GM12878 (cell line): Measurements from ENCODE around the gene CYB5A. TPM values are rescaled to one million over a fixed set of nuclear protein-coding genes. Genes with fewer than 3 reads are reported as not detected.

ENCODE experiments used
- ATAC-seq: fragments of 200-7000 bp; cut with Tn5 transposase; 3 replicates; pipeline ENCODE4 v1.9.1; 2020; ENCODE audit warnings: mild to moderate bottlenecking, moderate library complexity
- BruUV-seq: library from RNA; stranded (reverse); fragments of 400-500 nt; replicated peaks from 2 replicates; lab custom pipeline; 2021; lab: Mats Ljungman, UMichigan
- CTCF ChIA-PET: fragments of 300-600 bp; sonication (Branson Sonifier 250); formaldehyde crosslinking; extraction: SDS; loops from one replicate; lab custom pipeline; 2021; ENCODE audit warnings: inconsistent platforms; lab: Yijun Ruan, JAX
- POLR2A ChIA-PET: fragments of 350-600 bp; formaldehyde crosslinking; extraction: SDS; loops from one replicate; lab custom pipeline; 2021; ENCODE audit warnings: inconsistent platforms; lab: Charles Lee
- RAD21 ChIA-PET: fragments of 300-600 bp; sonication (Branson Sonifier 250); formaldehyde crosslinking; loops from one replicate; lab custom pipeline; 2023; ENCODE audit warnings: antibody characterized with exemption; ENCODE audit not compliant: unreplicated experiment; lab: Charles Lee
- SMC1A ChIA-PET: fragments of 300-600 bp; sonication (Branson Sonifier 250); formaldehyde crosslinking; loops from one replicate; lab custom pipeline; 2023; ENCODE audit not compliant: unreplicated experiment, uncharacterized antibody; lab: Charles Lee
- DNase-seq: peaks from one replicate; pipeline ENCODE4 v3.0.0-alpha.2; 2011; ENCODE audit warnings: low read depth, low spot score
- FAIRE-seq: peaks from 3 replicates; lab custom pipeline; 2011; peaks lifted over from hg19 to GRCh38; lab: Jason Lieb, UNC
- H2AFZ ChIP-seq: 2 replicates; pipeline ENCODE4 v1.6.0; 2011; ENCODE audit warnings: low read depth, low read length, control low read depth; ENCODE audit not compliant: control insufficient read depth
- H3K27ac ChIP-seq: 2 replicates; pipeline ENCODE4 v1.5.1; 2011; ENCODE audit warnings: control low read depth; ENCODE audit not compliant: control insufficient read depth, insufficient read depth
- H3K27me3 ChIP-seq, 2 experiments: replicated peaks in 1 of 2; 2 replicates each; pipeline versions ENCODE4 v1.6.0 to v1.6.1; 2011; ENCODE audit warnings: low read length in 1 of 2; ENCODE audit not compliant: control insufficient read depth in 2 of 2, insufficient read depth in 2 of 2
- H3K36me3 ChIP-seq, 2 experiments: 2 replicates each; pipeline ENCODE4 v1.5.1; 2011; ENCODE audit warnings: low read length in 1 of 2; ENCODE audit not compliant: control insufficient read depth in 2 of 2, insufficient read depth in 2 of 2
- H3K4me1 ChIP-seq: 2 replicates; pipeline ENCODE4 v1.6.1; 2011; ENCODE audit warnings: mild to moderate bottlenecking, low read length, moderate library complexity, mixed read lengths; ENCODE audit not compliant: control insufficient read depth, insufficient read depth
- H3K4me2 ChIP-seq: 2 replicates; pipeline ENCODE4 v1.6.0; 2011; ENCODE audit warnings: control low read depth; ENCODE audit not compliant: control insufficient read depth, insufficient read depth
- H3K4me3 ChIP-seq: fragments of 200-600 bp; sonication (generic); 2 replicates; pipeline ENCODE4 v1.5.1; 2016
- H3K79me2 ChIP-seq: 2 replicates; pipeline ENCODE4 v1.6.0; 2011; ENCODE audit warnings: low read length; ENCODE audit not compliant: control insufficient read depth, insufficient read depth
- H3K9ac ChIP-seq: 2 replicates; pipeline ENCODE4 v1.8.0; 2011; ENCODE audit warnings: low read length, control low read depth, mixed read lengths; ENCODE audit not compliant: control insufficient read depth, insufficient read depth
- H3K9me3 ChIP-seq: replicated peaks from 3 replicates; pipeline ENCODE4 v1.5.1; 2011; ENCODE audit warnings: mild to moderate bottlenecking, low read length; ENCODE audit not compliant: control insufficient read depth, insufficient read depth
- H4K20me1 ChIP-seq: 2 replicates; pipeline ENCODE4 v1.6.0; 2011; ENCODE audit not compliant: control insufficient read depth, insufficient read depth
- BCL11A ChIP-seq: IDR thresholded peaks from 2 replicates; pipeline ENCODE4 v1.6.1; 2011; ENCODE audit warnings: low read depth, low read length
- EGR1 ChIP-seq, 2 experiments: IDR thresholded peaks; 1 replicate in 1 of 2; 2 replicates in 1 of 2; pipeline ENCODE4 v1.6.1; 2011 to 2012; ENCODE audit warnings: low read depth in 2 of 2, low read length in 2 of 2, borderline replicate concordance in 1 of 2, mild to moderate bottlenecking in 1 of 2, moderate library complexity in 1 of 2
- KDM1A ChIP-seq: fragments of 200-600 bp; sonication (generic); IDR thresholded peaks from 2 replicates; pipeline ENCODE4 v1.6.1; 2016; ENCODE audit warnings: borderline replicate concordance
- MEF2A ChIP-seq: IDR thresholded peaks from 2 replicates; pipeline ENCODE4 v1.6.1; 2011; ENCODE audit warnings: low read depth, mild to moderate bottlenecking, low read length, moderate library complexity; ENCODE audit not compliant: insufficient read depth
- MTA3 ChIP-seq: IDR thresholded peaks from 2 replicates; pipeline ENCODE4 v1.6.1; 2012; ENCODE audit warnings: low read length, inconsistent platforms, borderline replicate concordance
- NR2F1 ChIP-seq: fragments of 450-650 bp; conservative IDR thresholded peaks from 2 replicates; pipeline ENCODE4 v1.6.1; 2017; ENCODE audit warnings: mild to moderate bottlenecking
- RAD51 ChIP-seq: fragments of 450-650 bp; IDR thresholded peaks from 2 replicates; pipeline ENCODE4 v1.6.1; 2016; ENCODE audit warnings: moderate library complexity, mild to moderate bottlenecking, inconsistent platforms
- ZNF622 ChIP-seq: fragments of 450-650 bp; IDR thresholded peaks from 2 replicates; pipeline ENCODE4 v1.6.1; 2017; ENCODE audit warnings: mild to moderate bottlenecking, inconsistent platforms
- WGBS: methylation state at CpG from one replicate; pipeline ENCODE4 v1.1.6; 2016; ENCODE audit warnings: low lambda C conversion rate; ENCODE audit not compliant: insufficient replicate concordance, insufficient coverage; ENCODE audit errors: missing lambda C conversion rate; 5-methylcytosine and 5-hydroxymethylcytosine counted together
- in situ Hi-C: fragments of 300-500 bp; cut with MboI; formaldehyde crosslinking; loops from 9 replicates; pipeline ENCODE4 v1.14.3; 2018; ENCODE audit warnings: mixed read lengths
- intact Hi-C: fragments of 100-400 bp; cut with micrococcal nuclease; formaldehyde crosslinking; loops from one replicate; pipeline ENCODE4 v1.14.2; 2022; ENCODE audit not compliant: unreplicated experiment
- polyA plus RNA-seq, 11 experiments: library from polyadenylated mRNA; depleted of rRNA in 4 of 11; unstranded in 6 of 11; stranded (reverse) in 5 of 11; fragments of >200 nt; fragmentation: Nextera tagmentation in 4 of 11; fragmentation: Illumina TruSeq in 1 of 11; extraction: Ambion mirVana in 4 of 11; extraction: Trizol in 1 of 11; gene quantifications; 1 replicate in 1 of 11; 2 replicates in 10 of 11; pipeline versions ENCODE4 v1.2.1 to v1.2.3, GENCODE V29; 2011 to 2016; ENCODE audit warnings: inconsistent platforms in 2 of 11, missing spikeins in 2 of 11, low read depth in 1 of 11
- total RNA-seq, 4 experiments: library from RNA; depleted of rRNA in 3 of 4; stranded (reverse); fragments of >200 nt in 3 of 4; fragmentation: Illumina TruSeq in 1 of 4; extraction: Trizol in 1 of 4; gene quantifications; 2 replicates each; pipeline versions ENCODE4 v1.2.1 to v1.2.3, GENCODE V29; 2013 to 2021
- TF ChIP-seq, protein P1 (sequence below): fragments of 450-650 bp; formaldehyde crosslinking; IDR thresholded peaks from 2 replicates; pipeline ENCODE4 v1.5.0; 2022; ENCODE audit warnings: mild to moderate bottlenecking, missing genetic modification characterization
- TF ChIP-seq, protein P2 (sequence below): IDR thresholded peaks from 2 replicates; pipeline ENCODE4 v1.6.1; 2012; ENCODE audit warnings: mild to moderate bottlenecking, low read depth, low read length

The CYB5A gene
- total and polyA plus RNA-seq, 10 of the 15 experiments (the other 5 are each of a cell fraction or from before 2014, with no cell fraction given) = 60.2 to 129 (median 103) TPM

DNA sequence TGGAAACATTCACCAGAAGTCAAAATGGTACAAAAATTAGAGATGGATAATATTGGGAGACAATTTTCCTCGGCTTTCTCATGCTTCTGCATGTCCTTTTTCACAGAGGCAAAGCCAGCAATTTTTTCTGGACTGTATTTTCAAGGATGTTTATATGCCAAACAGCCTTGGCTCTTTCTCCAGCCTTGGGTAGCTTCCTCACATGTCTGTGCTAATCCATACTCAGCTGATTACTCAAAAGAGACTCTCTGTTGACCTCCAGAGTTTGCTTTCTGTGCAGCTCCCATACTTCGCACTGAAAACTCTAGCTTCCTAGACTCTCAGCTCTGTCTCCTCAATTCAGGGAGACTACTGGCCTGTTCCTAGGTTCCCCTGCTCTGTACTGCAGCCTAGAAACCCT, 34.5 kb upstream of the CYB5A start:
- in situ Hi-C loops (no loop called here), intact Hi-C loops (no loop called here)
- Histone ChIP-seq H3K79me2 (no peaks in the 10 kb centered on the region), H2AFZ (no peak overlapping the region), H4K20me1 (no peaks in the 10 kb centered on the region), H3K4me3 (no peak overlapping the region), H3K4me1 (no peaks in the 10 kb centered on the region), H3K9ac (no peak overlapping the region), H3K4me2 (no peak overlapping the region), H3K27ac (no peak overlapping the region), H3K9me3 (no peaks in the 10 kb centered on the region), H3K27me3 (no peaks in the 10 kb centered on the region; a peak in 1 of 4 replicates), H3K36me3 (no peaks in the 10 kb centered on the region)
- FAIRE-seq (no peak), ATAC-seq (no peak), DNase-seq (no peak)
- WGBS = 35% methylated on average over 2 of the region's 2 CpGs
- ChIA-PET RAD21 (no interaction called here), CTCF (no interaction called here), POLR2A (no interaction called here), SMC1A (interaction anchor here (1.1 kb wide), 1 partner anchor 86 kb away, joined by 3 read pairs; no protein-coding TSS in a partner anchor)
- TF ChIP-seq EGR1 (IDR thresholded peaks at IDR 0.05; ENCODE audit: borderline replicate concordance in 1 of 2, low read depth in 2 of 2, low read length in 2 of 2) = no peak
- TF ChIP-seq, protein P1, sequence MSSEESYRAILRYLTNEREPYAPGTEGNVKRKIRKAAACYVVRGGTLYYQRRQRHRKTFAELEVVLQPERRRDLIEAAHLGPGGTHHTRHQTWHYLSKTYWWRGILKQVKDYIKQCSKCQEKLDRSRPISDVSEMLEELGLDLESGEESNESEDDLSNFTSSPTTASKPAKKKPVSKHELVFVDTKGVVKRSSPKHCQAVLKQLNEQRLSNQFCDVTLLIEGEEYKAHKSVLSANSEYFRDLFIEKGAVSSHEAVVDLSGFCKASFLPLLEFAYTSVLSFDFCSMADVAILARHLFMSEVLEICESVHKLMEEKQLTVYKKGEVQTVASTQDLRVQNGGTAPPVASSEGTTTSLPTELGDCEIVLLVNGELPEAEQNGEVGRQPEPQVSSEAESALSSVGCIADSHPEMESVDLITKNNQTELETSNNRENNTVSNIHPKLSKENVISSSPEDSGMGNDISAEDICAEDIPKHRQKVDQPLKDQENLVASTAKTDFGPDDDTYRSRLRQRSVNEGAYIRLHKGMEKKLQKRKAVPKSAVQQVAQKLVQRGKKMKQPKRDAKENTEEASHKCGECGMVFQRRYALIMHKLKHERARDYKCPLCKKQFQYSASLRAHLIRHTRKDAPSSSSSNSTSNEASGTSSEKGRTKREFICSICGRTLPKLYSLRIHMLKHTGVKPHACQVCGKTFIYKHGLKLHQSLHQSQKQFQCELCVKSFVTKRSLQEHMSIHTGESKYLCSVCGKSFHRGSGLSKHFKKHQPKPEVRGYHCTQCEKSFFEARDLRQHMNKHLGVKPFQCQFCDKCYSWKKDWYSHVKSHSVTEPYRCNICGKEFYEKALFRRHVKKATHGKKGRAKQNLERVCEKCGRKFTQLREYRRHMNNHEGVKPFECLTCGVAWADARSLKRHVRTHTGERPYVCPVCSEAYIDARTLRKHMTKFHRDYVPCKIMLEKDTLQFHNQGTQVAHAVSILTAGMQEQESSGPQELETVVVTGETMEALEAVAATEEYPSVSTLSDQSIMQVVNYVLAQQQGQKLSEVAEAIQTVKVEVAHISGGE (CRISPR knock-in tag) = no peak
- TF ChIP-seq RAD51 = no peak
- TF ChIP-seq, protein P2, sequence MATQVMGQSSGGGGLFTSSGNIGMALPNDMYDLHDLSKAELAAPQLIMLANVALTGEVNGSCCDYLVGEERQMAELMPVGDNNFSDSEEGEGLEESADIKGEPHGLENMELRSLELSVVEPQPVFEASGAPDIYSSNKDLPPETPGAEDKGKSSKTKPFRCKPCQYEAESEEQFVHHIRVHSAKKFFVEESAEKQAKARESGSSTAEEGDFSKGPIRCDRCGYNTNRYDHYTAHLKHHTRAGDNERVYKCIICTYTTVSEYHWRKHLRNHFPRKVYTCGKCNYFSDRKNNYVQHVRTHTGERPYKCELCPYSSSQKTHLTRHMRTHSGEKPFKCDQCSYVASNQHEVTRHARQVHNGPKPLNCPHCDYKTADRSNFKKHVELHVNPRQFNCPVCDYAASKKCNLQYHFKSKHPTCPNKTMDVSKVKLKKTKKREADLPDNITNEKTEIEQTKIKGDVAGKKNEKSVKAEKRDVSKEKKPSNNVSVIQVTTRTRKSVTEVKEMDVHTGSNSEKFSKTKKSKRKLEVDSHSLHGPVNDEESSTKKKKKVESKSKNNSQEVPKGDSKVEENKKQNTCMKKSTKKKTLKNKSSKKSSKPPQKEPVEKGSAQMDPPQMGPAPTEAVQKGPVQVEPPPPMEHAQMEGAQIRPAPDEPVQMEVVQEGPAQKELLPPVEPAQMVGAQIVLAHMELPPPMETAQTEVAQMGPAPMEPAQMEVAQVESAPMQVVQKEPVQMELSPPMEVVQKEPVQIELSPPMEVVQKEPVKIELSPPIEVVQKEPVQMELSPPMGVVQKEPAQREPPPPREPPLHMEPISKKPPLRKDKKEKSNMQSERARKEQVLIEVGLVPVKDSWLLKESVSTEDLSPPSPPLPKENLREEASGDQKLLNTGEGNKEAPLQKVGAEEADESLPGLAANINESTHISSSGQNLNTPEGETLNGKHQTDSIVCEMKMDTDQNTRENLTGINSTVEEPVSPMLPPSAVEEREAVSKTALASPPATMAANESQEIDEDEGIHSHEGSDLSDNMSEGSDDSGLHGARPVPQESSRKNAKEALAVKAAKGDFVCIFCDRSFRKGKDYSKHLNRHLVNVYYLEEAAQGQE = no peak
- TF ChIP-seq ZNF622 = no peak
- TF ChIP-seq NR2F1 = no peak
- no peak for TF ChIP-seq BCL11A
- no peak for TF ChIP-seq MEF2A
- TF ChIP-seq KDM1A = no peak
- TF ChIP-seq MTA3 = no peak
- no TSS peak for BruUV-seq
